VCaP (cell line): Measurements from ENCODE around the gene MESD.

Experiments
- H3K27ac ChIP-seq: fragments of 450-650 bp; 2 replicates; pipeline ENCODE4 v1.5.1; 2017
- TF ChIP-seq, protein P1 (sequence below): fragments of 450-650 bp; conservative IDR thresholded peaks from 2 replicates; pipeline ENCODE4 v1.5.1; 2017; ENCODE audit warnings: mild to moderate bottlenecking, moderate library complexity

MESD gene

GRCh38 chr15:80942266-80942665 lies 47.4 kb downstream of the MESD start:
- TF ChIP-seq, protein P1, sequence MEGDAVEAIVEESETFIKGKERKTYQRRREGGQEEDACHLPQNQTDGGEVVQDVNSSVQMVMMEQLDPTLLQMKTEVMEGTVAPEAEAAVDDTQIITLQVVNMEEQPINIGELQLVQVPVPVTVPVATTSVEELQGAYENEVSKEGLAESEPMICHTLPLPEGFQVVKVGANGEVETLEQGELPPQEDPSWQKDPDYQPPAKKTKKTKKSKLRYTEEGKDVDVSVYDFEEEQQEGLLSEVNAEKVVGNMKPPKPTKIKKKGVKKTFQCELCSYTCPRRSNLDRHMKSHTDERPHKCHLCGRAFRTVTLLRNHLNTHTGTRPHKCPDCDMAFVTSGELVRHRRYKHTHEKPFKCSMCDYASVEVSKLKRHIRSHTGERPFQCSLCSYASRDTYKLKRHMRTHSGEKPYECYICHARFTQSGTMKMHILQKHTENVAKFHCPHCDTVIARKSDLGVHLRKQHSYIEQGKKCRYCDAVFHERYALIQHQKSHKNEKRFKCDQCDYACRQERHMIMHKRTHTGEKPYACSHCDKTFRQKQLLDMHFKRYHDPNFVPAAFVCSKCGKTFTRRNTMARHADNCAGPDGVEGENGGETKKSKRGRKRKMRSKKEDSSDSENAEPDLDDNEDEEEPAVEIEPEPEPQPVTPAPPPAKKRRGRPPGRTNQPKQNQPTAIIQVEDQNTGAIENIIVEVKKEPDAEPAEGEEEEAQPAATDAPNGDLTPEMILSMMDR = no peak
- no peak overlapping the region for H3K27ac ChIP-seq

DNA sequence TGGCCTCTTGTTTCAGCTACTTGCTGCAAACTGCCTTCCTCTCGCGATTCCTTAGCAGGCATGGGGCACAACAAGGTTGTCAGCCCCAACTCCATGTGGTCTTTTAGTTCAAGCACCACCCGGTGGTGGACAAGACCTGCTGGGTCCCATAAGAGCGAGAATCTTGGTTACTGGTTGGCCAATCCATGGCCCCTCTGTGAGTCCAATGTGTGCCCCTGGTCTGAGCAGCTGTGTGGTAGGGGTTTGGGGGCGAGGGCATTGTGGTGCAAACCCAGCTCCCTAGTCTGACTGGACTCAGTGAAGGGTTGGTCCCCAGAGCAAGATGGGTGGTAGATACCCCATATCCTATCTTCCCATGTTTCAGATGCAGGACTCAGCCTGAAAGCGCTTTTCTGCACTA lies 48.8 kb downstream of the MESD start:
- TF ChIP-seq, protein P1 = no peak
- no peak overlapping the region for H3K27ac ChIP-seq

- H3K27ac ChIP-seq = no peak overlapping the region
- TF ChIP-seq, protein P1 = no peak
Observed at GRCh38 chr15:80940331-80940730, 49.3 kb downstream of the MESD start.

DNA sequence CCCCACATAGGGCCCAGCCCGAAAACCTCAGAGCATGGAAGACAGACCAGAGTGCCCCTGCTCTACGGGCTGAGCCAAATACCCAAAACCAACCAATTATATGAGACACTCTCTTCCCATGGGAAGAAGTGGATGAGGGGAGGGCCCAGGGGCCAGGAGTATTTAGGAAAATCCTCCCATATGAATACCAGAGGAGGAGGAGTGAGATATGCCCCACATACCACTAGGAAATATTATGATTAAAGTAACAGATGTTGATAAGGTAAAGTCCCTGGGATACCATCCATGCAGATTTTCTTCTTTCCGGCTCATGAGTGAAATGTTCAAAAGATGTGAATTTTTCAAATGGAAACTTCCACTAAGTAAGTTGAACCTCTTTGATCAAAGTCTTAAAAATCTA lies 50.4 kb downstream of the MESD start:
- TF ChIP-seq, protein P1 = no peak
- no peak overlapping the region for H3K27ac ChIP-seq

- TF ChIP-seq, protein P1 = no peak
- H3K27ac ChIP-seq = no peak overlapping the region
Observed at GRCh38 chr15:80937718-80938117, 51.9 kb downstream of the MESD start.

GRCh38 chr15:80936288-80937078 lies 53.1 kb downstream of the MESD start:
- H3K27ac ChIP-seq = no peak overlapping the region
- TF ChIP-seq, protein P1 = no peak

- H3K27ac ChIP-seq = no peak overlapping the region
- TF ChIP-seq, protein P1 = no peak
Observed at GRCh38 chr15:80934761-80935221, 54.8 kb downstream of the MESD start.
